Lower leg skin (tissue), 4 donors: Measurements from ENCODE around the gene SLC9A6. TPM values are rescaled to one million over a fixed set of nuclear protein-coding genes. Genes with fewer than 3 reads are reported as not detected.
"Not testable (repeated sequence)": the region's sequence is repeated elsewhere in the genome, so short reads cannot be mapped to it uniquely, and the experiment has no call there.

Source experiments
- DNase-seq, 2 donors: peaks; one replicate each; pipeline ENCODE4 v3.0.0-alpha.2; 2019; ENCODE audit warnings: low spot score in 2 of 2
- H3K4me3 ChIP-seq: fragments of 200-600 bp; sonication (generic); 2 replicates; pipeline ENCODE4 v1.5.1; 2017; ENCODE audit warnings: mild to moderate bottlenecking, low read depth; ENCODE audit not compliant: poor library complexity, severe bottlenecking
- CTCF ChIP-seq, 3 donors: fragments of 450-650 bp; IDR thresholded peaks; one replicate each; pipeline ENCODE4 v1.5.1; 2016; ENCODE audit warnings: antibody characterized with exemption in 3 of 3, mild to moderate bottlenecking in 3 of 3, moderate library complexity in 2 of 3
- POLR2A ChIP-seq, 2 donors: fragments of 450-650 bp; IDR thresholded peaks; one replicate each; pipeline ENCODE4 v1.6.1; 2016 to 2017; ENCODE audit warnings: antibody characterized with exemption in 2 of 2, mild to moderate bottlenecking in 1 of 2, moderate library complexity in 1 of 2
- WGBS, 2 donors: methylation state at CpG; one replicate each; pipeline ENCODE4 v1.1.5; 2018; 5-methylcytosine and 5-hydroxymethylcytosine counted together
- intact Hi-C: fragments of 100-400 bp; cut with DNase I; formaldehyde crosslinking; loops from one replicate; pipeline ENCODE4 v1.15.0; 2023; ENCODE audit warnings: low total_unique reads
- total RNA-seq, 4 donors: library from RNA; depleted of rRNA; stranded (reverse); fragments of >200 nt; gene quantifications; one replicate each; pipeline ENCODE4 v1.1.0, GENCODE V29; 2016

Gene SLC9A6
- total RNA-seq, 4 donors from 2014 or later = 11.6 to 18.1 (median 17.2) TPM

- no peak overlapping the region for H3K4me3 ChIP-seq
- TF ChIP-seq CTCF (IDR thresholded peaks at IDR 0.05) (no peak), POLR2A (IDR thresholded peaks at IDR 0.05) (no peak)
- intact Hi-C loops = no loop called here
- DNase-seq = no peak
These were observed 95.5 kb downstream of the SLC9A6 start for GRCh38 chrX:136080766-136081165.

- intact Hi-C loops = no loop called here
- TF ChIP-seq POLR2A (IDR thresholded peaks at IDR 0.05) (no peak), CTCF (IDR thresholded peaks at IDR 0.05) (no peak)
- DNase-seq = no peak
- no peak overlapping the region for H3K4me3 ChIP-seq
- 89 to 95% methylated on average over 2 of the region's 2 CpGs for WGBS, 2 donors
These were observed 101.3 kb downstream of the SLC9A6 start for GRCh38 chrX:136086521-136086920.

GRCh38 chrX:136091898-136092297, 106.7 kb downstream of the SLC9A6 start:
- 91 to 99% methylated on average over 6 of the region's 6 CpGs for WGBS, 2 donors
- H3K4me3 ChIP-seq, intact Hi-C loops, DNase-seq: not testable (repeated sequence)

GRCh38 chrX:136094962-136095361, 109.7 kb downstream of the SLC9A6 start:
- intact Hi-C loops = no loop called here
- WGBS, 2 donors = 73 to 76% methylated on average over 3 of the region's 3 CpGs
- H3K4me3 ChIP-seq = no peak overlapping the region
- DNase-seq = no peak
- no peak for TF ChIP-seq POLR2A (IDR thresholded peaks at IDR 0.05)
- TF ChIP-seq CTCF (IDR thresholded peaks at IDR 0.05) = no peak

Other genes starting within 250 kb of the SLC9A6 start
- not detected for gene CT45A3, start 217.2 kb upstream of the SLC9A6 start, total RNA-seq
- not detected for gene CT45A5, start 199.9 kb upstream of the SLC9A6 start, total RNA-seq
- gene CT45A6, start 182.6 kb upstream of the SLC9A6 start, total RNA-seq = not detected
- gene CT45A2, start 165.4 kb upstream of the SLC9A6 start, total RNA-seq = not detected
- not detected for gene CT45A7, start 148.2 kb upstream of the SLC9A6 start, total RNA-seq
- gene CT45A8, start 130.9 kb upstream of the SLC9A6 start, total RNA-seq = not detected
- gene CT45A9, start 113.6 kb upstream of the SLC9A6 start, total RNA-seq = not detected
- not detected for gene CT45A10, start 92.0 kb upstream of the SLC9A6 start, total RNA-seq
- not detected for gene SAGE1, start 91.7 kb upstream of the SLC9A6 start, total RNA-seq
- 10 to 100 TPM; 17.3 to 25.3 (median 21.2) TPM for gene MMGT1, start 11.4 kb upstream of the SLC9A6 start, total RNA-seq
- 100 to 1,000 TPM in 2 of 4 donors, 10 to 100 TPM in 2; 85.9 to 140 (median 107) TPM for gene FHL1, start 162.1 kb downstream of the SLC9A6 start, total RNA-seq